ENCODE data around the gene RFPL2.
A peak's percentile ranks its signal among the peaks of the same experiment; 100 is the strongest.
"Not testable (repeated sequence)": the region's sequence is repeated elsewhere in the genome, so short reads cannot be mapped to it uniquely, and the experiment has no call there.

The RFPL2 gene

DNA sequence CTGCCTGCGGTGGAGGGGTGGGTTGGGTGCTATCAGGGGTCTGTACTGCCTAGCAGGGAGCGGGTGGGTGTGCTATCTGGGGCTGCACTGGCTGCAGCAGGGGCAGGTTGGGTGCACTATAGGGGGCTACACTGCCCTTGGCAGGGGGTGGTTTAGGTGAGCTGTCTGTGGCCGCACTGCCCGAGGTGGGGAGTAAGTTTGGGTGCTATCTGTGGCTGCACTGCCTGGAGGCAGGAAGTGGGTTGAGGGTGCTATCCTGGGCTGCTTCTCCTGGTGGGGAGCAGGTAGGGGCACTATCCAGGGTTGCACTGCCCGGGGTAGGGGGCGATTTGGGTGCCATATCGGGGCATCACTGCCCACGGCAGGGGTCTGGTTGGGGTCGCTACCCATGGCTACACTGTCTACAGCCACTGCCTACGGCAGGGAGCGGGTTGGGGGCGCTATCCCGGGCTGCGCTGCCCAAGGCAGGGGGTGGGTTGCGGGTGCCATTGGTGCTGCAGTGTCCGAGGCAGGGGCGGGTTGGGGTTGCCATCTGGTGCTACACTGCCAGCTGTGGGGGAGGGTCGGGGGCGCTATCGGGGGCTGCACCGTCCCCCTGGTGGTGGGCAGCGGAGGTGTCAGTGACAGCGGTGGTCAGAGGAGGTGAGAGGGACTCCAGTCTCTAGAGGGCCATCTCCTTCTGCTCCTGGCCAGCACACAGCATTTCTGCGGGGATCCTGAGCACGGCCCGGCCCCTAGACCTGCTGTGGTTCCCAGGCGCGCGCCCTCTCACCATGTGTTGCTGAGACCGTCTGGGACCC lies 1.3 kb upstream of the RFPL2 start:
- DNase-seq: no peak

DNA sequence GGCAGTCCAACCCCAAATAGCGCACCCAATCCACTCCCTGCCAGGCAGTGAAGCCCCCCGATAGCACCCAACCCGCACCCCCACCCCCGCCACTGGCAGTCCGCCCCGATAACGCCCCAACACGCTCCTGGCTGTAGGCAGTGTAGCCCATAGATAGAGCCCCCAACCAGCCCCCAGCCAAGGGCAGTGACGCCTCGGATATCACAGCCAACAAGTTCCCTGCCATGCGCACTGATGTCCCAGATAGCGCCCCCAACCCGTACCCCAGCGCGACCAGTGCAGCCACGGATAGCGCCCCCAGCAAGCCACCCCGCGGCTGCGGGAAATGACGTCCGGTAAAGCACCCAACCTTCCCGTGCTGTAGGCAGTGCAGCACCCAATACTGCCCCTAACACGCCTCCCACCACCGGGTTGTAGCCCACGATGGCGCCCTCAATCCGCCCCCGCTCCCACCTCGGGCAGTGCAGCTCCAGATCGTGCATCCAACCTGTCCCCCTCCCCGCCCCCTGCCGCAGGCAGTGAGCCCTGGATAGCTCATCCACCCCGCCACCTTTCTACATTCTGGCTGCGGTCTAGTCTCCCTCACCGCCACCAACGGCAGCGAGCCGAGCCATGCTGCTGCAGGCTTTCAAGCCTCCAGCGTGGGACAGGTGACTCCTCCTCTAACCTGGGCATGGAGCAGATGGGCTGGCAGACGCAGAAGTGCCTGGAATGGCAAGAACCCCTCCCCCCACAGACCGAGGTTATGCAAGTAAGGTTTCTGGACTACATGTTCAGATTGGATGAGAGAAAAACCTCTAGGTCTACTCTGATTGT lies 625 bp downstream of the RFPL2 start:
- DNase-seq: no peak

DNA sequence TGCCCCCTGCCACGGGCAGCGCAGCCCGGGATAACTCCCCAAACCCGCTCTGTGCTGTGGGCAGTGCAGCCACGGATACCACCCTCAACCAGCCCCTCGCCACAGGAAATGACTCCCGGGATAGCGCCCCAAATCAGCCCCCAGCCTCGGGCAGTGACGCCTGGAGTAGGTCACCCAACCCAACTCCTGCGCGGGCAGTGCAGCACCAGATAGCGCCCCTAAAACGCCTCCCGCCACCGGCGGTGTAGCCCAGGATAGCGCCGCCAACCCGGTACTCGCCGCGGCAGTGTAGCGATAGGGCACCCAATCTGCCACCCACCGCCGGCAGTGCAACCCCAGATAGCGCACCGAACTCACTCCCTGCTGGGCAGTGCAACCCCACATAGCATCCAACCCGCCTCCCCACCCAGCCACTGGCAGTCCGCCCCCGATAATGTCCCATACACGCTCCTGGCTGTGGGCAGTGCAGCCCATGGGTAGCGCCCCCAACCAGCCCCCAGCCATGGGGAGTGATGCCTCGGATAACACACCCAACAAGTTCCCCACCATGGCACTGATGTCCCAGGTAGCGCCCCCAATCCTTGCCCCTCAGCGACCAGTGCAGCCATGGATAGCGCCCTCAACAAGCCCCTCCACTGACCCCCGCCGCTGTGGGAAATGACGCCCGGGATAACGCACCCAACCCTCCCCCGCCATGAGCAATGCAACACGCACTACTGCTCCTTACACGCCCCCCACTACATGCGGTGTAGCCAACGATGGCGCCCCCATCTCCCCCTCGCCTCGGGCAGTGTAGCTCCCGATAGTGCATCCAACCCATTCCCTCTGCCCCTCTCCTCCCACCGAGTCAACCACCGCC lies 1.5 kb downstream of the RFPL2 start:
- no peak for DNase-seq

DNA sequence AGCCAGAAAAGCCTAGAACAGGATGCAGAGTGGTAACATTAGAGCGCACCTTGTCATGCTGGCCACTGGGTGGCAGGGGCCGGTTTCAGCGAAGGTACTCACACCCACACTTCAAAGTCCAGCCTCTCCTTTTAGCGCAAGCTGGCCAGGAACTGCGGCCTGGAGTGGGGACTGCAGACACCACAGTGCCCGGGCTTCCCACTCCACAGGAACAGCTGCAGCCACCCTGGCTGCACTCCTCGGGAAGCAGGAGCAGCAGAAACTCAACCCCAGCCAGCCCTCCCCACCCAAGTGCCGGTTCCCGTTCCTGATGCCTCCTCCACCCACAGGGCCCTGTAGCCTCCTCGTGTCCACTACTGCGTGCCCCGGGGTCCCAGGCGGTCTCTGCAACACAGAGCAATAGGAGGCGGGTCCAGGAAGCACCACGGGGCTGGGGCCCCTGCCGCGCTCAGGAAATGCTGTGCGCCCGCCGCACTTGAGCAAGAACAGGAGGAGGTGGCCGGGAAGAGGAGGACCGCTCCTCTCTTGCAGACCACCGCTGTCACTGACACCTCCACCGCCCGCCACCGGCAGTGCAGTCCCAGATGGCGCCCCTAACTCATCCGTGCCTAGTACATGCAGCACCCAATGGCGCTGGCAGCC lies 2.2 kb downstream of the RFPL2 start:
- peak; percentile 26 to 42 for DNase-seq

DNA sequence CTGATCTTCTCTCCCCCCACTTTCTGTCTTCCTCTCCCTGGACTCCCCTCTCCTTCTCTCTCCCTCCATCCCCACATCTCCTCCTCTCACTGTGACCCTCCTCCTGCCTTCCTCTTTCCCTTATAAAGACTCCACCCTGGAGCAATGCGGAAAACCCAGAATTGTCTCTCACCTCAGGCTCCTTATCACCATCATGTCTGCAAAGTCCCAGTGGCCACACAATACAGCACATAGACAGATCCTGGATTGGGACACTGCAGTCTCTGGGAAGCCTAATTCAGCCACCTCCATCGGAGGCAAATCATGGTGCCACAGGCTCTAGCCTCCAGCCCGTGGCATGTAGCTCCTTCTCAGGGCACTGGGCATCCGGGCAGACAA lies 2.7 kb downstream of the RFPL2 start:
- no peak for DNase-seq

DNA sequence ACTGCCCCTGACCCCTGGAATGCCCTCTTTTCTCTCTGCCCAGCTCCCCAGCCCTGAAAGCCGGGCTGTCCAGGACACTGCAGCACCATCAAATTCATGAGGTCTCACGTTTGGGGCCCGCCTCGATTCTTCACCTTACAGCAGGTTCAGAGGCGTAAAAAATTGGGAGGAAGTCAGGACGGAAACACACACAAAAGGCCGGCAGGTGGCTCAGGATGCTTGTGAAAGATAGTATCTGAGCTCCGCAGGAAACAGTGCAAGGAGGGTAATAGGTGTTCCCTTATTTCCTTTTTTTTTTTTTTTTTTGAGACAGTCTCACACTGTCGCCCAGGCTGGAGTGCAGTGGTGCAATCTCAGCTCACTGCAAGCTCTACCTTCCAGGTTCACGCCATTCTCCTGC lies 4.1 kb downstream of the RFPL2 start:
- no peak for DNase-seq

DNA sequence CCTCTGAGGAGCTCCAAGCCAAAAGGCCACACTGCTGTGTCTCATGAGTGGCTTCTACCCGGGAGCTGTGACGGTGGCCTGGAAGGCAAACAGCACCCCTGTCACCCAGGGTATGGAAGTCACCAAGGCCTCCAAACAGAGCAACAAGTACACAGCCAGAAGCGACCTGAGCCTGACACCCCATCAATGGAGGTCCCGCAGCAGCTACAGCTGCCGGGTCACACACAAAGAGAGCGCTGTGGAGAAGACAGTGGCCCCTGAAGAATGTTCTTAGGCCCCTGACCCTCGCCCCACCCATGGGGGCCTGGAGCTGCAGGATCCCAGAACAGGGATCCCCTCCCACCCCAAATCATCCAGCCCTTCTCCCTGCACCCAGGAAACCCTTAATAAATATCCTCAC lies 4.9 kb downstream of the RFPL2 start:
- no peak for DNase-seq

DNA sequence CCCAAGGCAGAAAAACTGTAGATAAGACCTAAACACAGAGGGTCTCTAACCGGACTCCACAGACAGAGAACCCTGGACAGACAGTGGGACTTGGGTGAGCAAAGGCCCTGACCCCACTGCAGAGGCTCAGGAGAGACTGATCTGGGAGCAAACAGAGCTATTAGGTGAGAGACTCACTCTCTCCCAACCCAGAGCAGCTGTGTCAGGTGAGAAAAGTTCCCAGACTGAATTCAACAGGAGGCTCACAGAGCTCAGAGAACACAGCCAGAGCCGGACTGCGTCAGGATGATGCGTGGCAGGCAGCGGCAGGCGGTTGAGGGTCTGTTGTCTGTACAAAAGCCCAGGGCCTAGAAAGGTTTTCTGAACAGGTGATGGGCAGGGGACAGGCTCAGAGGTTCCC lies 5.5 kb downstream of the RFPL2 start:
- DNase-seq: no peak

DNA sequence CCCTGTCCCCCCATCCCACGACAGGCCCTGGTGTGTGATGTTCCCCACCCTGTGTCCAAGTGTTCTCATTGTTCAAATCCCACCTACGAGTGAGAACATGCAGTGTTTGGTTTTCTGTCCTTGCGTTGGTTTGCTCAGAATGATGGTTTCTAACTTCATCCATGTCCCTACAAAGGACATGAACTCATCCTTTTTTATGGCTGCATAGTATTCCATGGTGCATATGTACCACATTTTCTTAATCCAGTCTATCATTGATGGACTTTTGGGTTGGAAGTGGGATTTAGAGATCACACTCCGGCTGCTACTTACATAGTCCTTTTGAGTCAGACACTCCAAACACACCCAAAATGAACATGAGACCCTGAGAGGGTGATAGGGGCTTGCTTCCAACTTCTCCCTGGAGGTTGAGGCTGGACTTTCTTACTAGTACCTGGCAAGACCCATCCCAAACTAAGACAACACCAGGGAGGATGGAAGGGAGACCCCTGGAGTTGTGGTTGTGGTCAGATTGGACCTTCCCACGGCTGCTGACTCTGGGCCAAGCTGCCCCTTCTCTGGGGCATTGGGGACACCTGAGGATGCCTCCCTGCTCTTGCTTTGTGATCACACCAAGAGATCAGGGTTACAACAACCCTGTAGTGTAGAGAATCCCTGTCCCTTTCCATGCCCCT lies 7.2 kb downstream of the RFPL2 start:
- not testable (repeated sequence) for DNase-seq

DNA sequence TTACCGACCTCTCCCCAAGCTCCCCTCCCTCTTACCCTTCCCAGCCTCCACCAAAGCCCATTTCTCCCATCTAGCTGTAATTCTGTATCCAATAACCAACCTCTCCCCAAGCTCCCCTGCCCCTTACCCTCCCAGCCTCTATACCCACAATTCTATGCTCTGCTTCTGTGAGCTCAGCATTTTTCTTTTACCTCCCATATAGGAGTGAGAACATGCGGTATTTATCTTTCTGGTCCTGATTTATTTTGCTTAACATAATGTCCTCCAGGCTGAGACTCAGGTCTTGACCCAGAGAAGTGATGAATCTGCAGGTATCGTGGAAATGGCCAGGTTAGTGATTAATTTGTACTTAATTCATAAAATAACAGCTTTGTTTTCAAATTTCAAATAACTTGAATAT lies 9.0 kb downstream of the RFPL2 start:
- not testable (repeated sequence) for DNase-seq

DNA sequence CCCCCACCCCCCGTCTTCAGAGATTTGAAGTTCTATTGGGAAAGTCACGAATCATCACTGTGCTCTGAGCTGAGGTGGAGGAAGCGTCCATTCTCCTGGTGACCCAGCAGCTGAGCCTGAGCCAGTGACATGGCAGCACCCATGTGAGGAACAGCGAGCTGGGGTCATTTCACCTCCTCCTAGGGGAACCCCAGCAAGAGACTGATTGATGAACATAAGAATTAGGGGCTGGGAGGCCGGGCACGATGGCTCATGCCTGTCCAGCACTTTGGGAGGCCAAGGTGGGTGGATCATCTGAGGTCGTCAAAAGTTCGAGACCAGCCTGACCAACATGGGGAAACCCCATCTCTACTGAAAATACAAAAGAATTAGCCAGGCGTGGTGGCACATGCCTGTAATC lies 11.5 kb downstream of the RFPL2 start:
- DNase-seq: not testable (repeated sequence)

DNA sequence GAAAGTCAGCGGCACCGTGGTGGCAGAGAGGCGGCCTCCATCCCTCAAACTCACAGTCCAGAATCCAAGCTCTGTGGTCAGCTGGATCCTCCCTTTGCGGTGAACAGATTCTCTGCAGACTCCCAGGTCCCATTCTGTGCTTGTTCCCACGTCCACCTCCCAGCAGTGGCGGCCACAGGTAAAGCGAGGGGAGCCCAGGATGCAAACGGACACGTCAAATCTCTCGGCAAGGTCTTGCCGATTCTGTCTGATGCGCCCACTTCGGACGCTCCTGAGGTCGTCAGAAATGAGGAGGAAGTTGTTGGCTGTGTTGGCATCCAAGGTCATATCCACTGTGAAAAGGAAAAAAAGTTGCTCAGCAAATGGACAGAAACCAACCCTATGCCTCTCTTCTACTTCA lies 13.9 kb downstream of the RFPL2 start:
- DNase-seq: not testable (repeated sequence)

DNA sequence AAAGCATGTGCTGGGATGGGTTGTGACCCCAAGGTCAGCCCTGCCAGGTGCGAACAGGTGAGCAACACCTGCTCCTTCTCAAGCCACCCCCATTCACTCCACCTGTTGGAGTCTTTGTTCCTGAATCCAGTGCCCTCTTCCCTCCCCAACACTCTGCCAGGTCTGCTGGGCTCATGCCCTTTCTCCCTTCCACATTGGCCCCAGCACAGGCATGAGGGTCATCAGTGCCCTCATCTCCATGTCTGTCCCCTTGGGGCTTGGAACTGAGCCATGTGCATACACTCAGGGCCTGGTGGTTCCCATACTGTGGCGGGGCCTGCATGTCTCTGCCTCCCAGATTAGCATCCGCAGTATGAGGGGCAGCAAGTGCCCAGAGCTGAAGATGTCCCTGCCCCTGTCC lies 19.1 kb downstream of the RFPL2 start:
- DNase-seq: no peak

DNA sequence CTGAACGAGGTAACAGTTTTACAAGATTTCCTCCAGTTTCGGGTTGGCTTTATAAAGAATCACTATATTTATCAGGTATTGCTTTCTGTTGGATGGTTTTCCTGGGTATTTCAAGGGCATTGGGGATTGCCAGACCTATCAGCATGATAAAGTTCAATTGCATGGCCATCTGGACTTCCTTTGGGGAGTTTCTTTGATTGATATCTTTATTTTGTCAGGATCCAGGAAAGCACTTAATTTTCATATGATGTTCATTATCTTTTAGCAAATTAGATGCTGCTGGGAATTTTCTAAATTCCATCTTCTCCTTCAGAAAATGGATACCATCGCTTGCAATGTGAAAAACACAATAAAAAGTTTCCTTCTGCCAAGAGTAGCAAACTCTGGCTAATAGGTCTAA lies 21.2 kb downstream of the RFPL2 start:
- DNase-seq: no peak

DNA sequence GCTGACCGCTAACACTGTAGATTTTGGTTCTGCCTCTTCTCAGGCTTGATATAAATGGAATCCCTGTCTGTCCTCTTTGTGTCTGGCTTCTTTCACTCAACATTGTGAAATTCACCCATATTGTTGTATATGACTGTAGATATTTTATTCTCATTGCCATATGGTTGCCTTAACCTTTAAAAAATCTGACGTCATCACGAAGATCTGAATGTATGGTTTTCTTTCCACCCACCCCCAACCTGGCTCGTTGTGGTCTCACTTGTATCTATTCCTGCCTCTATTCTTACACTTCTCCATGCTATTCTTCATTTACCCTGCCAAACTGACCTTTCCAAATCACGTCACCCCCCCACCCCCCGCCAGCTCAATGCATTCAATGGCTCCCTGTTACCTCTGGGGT lies 23.8 kb downstream of the RFPL2 start:
- no peak for DNase-seq

DNA sequence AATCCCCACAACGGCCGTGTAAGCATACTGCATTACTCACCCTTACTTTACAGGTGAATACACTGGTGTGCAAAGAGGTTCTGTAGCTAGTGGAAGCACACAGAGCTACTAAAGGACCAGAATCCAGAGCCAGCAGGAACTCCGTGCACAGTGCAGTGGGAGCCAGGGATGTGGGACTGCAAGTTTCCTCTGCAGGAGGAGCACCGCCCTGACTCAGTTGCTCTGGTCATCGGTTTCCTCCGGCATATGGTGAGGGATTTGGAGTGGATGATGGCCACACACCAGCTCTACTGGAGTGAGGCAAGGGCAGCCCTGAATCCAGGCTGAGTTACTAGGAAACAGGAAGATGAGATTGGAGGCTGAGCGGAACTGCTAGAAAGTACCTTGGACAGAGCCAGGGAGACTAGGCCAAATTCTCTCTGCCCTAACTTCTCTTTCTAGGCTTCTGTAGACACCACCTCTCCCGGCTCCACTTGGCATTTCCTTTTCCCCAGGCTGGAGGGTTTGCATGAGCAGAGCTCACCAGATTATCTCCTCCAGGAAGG lies 27.6 kb downstream of the RFPL2 start:
- no peak for DNase-seq

DNA sequence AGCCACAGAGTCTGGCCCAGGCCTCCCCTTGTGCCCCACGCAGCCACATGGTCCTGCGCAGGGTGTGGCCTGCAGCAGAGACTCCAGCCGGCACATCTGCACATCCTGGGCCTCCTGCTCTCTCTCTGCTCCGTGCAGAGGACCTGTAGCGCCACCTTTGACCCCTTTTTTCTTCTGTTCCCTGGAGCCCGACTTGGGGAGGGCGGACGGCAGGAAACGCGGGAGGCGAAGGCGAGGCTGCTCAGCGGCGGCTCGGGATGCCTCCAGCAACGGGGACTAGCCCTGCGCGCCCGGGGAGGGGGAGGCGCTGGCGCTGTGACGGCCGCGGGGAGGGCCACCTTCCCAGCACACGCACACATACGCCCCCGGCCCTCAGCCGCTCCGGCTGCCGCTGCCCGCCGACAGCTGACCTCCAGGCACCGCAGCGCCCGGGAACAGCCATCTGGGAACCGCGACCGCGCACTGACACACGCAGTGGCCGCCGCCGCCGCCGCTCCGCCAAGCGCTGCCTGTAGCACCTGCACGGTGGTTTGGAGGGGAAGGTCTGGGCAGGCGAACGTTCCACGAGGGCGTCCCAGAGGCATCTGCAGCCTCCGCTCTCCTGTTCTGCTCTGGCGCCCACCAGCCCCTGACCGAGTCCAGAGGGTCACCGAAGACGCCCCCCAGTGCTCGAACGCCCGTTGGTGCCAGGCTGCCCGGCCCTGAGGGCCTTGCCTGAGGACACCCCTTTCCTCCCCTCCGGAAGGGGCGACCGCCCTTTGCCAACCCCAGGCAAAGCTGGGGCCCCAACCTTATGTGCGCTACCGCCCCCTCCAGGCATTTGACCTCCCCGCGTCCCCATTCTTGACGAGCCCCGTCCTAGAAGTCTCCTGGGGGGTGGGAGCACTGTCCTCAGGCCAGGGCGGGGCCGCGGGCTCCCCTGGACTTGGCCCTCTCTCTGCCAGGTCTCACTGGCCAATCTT lies 28.9 kb downstream of the RFPL2 start:
- DNase-seq: peak in 1 of 2 experiments; percentile 15

DNA sequence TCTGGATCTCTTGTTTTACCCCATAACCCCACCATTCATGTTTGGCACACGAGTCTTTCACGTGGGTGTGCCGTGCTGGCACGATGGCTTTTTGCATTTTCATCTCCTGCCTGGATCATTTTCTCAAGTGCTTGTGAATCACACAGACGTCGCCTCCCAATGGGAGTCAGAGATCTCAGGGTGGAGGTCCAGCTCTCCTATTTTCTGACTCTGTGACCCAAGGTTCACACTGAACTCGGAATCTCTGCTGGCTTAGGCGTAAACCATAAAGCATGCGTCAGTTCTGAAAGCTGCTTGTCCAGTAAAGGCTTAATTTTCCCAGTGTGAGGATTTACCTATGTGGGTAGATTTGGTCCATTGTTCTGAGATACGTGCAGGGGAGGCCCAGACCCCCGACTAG lies 29.8 kb downstream of the RFPL2 start:
- DNase-seq: no peak

DNA sequence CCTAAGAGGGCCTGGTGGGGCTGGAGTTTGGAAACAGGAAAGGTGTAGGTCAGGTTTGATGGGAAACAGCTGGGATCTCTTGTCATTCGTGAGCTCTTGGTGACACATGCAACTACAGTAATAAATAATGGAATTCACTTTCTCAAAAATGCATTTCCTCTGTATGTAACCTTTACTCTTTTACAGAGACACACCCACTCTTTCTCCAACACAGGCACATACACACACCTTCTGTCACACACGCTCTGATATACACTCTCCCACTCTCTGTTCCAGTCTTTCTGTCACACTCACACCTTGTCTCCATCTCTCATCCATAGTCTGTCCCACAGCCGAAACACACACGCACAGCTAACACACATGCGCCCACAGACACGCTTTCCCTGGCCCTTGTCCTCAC lies 39.2 kb downstream of the RFPL2 start:
- DNase-seq: no peak

DNA sequence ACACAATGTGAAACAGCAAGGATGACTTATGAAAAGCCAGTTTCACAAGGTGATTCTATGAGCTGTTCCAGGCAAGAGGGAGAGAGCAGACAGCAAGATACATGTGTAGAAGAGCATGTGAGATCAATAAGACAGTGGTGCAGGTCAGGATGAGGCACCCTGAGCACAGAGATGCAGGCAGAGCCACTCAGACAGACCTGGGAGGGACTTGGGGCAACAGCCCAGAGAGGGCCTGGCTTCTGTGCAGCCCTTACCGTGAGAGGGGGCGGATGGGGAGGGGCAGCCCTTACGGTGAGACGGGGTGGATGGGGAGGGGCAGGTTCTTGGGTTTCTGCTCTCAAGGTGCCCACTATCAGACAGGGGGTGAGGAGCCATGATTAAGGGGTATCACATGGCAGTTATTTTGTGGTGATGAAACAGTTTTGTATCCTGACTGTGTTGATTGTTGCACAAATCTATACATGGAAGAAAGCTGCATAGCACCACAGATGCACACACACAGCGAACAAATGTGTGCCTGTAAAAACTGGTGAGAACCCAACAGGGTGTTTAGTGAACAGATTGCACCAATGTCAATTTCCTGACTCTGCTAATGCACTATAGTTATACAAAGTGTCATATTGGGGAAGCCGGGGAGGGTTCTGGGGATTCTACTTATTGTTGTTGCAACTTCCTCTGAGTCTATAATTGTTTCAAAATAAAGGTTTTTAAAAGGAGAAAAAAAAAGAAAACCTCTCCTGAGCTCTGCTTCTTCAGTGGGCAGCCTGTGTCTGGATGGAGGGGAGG lies 40.6 kb downstream of the RFPL2 start:
- DNase-seq: no peak
